Ovary (tissue), 9 donors: Measurements from ENCODE around the gene EEF1AKMT3. TPM values are rescaled to one million over a fixed set of nuclear protein-coding genes. Genes with fewer than 3 reads are reported as not detected.
"Not testable (repeated sequence)": the region's sequence is repeated elsewhere in the genome, so short reads cannot be mapped to it uniquely, and the experiment has no call there.

Experiments used
- DNase-seq, 5 donors: peaks; one replicate each; pipeline ENCODE4 v3.0.0-alpha.2; 2019 to 2020
- H3K27ac ChIP-seq, 2 donors: fragments of 200-600 bp; one replicate each; pipeline versions ENCODE4 v1.5.1 to v1.8.0; 2019 to 2022
- H3K27me3 ChIP-seq: fragments of 200-600 bp; one replicate; pipeline ENCODE4 v1.8.0; 2022
- H3K36me3 ChIP-seq: fragments of 200-600 bp; sonication (generic); one replicate; pipeline ENCODE4 v1.5.1; 2019
- H3K4me1 ChIP-seq: one replicate; pipeline ENCODE4 v1.8.1; 2013; ENCODE audit warnings: mild to moderate bottlenecking, moderate library complexity; ENCODE audit not compliant: insufficient read depth
- H3K4me3 ChIP-seq: fragments of 200-600 bp; sonication (generic); one replicate; pipeline ENCODE4 v1.5.1; 2017
- H3K9me3 ChIP-seq, 2 donors: fragments of 200-600 bp in 1 of 2; sonication (generic) in 1 of 2; one replicate each; pipeline versions ENCODE4 v1.5.1 to v1.8.1; 2013 to 2019; ENCODE audit warnings: mild to moderate bottlenecking in 1 of 2, moderate library complexity in 1 of 2
- EP300 ChIP-seq: sonication (generic); formaldehyde crosslinking; IDR thresholded peaks from one replicate; pipeline ENCODE4 v1.6.1; 2017; ENCODE audit warnings: antibody characterized with exemption
- POLR2A ChIP-seq: fragments of 450-650 bp; IDR thresholded peaks from one replicate; pipeline ENCODE4 v1.6.1; 2017; ENCODE audit warnings: antibody characterized with exemption, mild to moderate bottlenecking, moderate library complexity
- WGBS, 3 donors: extraction: QIAGEN DNeasy Blood & Tissue Kit in 1 of 3; methylation state at CpG; one replicate each; pipeline versions ENCODE4 v1.1.5 to v1.1.7; 2013 to 2017; 5-methylcytosine and 5-hydroxymethylcytosine counted together
- intact Hi-C, 4 donors: fragments of 100-400 bp; cut with DNase I; formaldehyde crosslinking; loops; one replicate each; pipeline versions ENCODE4 v1.11.0 to v1.15.1; 2022 to 2023
- polyA plus RNA-seq, 2 donors: library from polyadenylated mRNA; stranded (reverse); fragments of 200-250 nt in 1 of 2; fragments of 350-450 nt in 1 of 2; fragmentation: Illumina TruSeq in 1 of 2; extraction: RNeasy Lipid Tissue Mini Kit (QIAGEN cat#74804) in 1 of 2; gene quantifications; one replicate each; pipeline ENCODE4 v1.2.3, GENCODE V29; 2013 to 2014
- total RNA-seq, 7 donors: library from RNA; depleted of rRNA in 2 of 7; stranded (reverse); fragments of >200 nt in 2 of 7; fragmentation: NEBNext Ultra II Directional in 3 of 7; extraction: Animal tissue kit (Norgen Biotek cat#: 25700) in 3 of 7; gene quantifications; one replicate each; pipeline versions ENCODE4 v1.1.0 to v1.2.4, GENCODE V29; 2016 to 2023
- TF ChIP-seq, protein P1 (sequence below), 3 donors: fragments of 450-650 bp in 2 of 3; fragments of 200-600 bp in 1 of 3; IDR thresholded peaks; one replicate each; pipeline versions ENCODE4 v1.5.1 to v1.8.0; 2016 to 2022; ENCODE audit warnings: antibody characterized with exemption in 3 of 3, mild to moderate bottlenecking in 1 of 3
- donor health status: DM: no; HTN: no; CAD: no; lungs with moderate emphysema.
- donor health status: DM: no; HTN: no; CAD: no.
- donor health status: Bipolar disorder and iron deficiency.
- donor health status: DM: yes; HTN: yes; CAD: no.
- donor health status: DM: no; HTN: no; CAD: no.
- donor health status: DM: yes; HTN: yes; CAD: no.

The EEF1AKMT3 gene
- total and polyA plus RNA-seq, 9 donors, result 10.4 to 18.0 (median 15.0) TPM

DNA sequence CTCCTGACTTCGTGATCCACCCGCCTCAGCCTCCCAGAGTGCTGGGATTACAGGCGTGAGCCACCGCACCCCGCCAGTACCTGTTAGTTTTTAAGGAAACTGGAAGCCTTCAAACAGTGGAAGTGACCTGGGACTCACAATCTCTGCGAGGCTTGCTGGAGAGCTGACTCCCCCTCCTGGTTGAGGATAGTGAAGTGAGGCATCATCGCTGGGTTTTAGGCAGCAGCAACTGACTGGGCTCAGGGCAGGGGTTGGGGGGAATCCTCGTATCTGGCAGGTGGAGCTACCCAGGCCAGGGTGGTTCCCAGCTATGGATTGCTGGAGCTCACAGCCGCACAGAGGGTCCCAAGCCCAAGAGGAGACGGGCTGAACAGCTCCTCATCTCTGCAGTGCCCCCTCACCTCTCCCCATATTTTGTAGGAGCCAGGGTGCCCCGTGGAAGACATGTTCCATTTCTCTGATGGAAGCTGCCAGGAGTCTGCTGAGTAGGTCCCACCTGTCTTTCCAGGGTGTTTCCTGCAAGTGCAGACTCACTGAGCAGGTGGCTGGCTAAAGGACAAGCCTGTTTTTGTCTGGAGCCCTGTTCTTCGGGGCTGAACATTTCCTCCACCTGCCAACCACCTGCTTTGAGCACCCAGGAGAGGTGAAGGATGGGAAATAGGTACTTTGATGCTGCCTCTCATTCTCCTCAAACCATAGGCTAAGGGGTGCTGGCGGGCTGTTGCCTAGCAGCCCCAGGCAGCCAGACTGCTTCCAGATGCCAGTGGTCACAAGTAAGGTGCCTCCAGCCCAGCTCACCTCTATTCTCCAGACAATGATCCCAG, 43.0 kb downstream of the EEF1AKMT3 start:
- Histone ChIP-seq H3K36me3 (no peaks in the 10 kb centered on the region), H3K27ac (no peak overlapping the region), H3K4me1 (peaks cover 17% of the 10 kb centered on the region), H3K27me3 (no peaks in the 10 kb centered on the region), H3K4me3 (no peak overlapping the region), H3K9me3 (no peaks in the 10 kb centered on the region)
- no peak for DNase-seq
- WGBS, 3 donors, result 53 to 66% (median 57%) methylated on average over 13 of the region's 13 CpGs
- intact Hi-C loops, result no loop called here
- TF ChIP-seq EP300 (no peak), POLR2A (no peak)
- TF ChIP-seq, protein P1, sequence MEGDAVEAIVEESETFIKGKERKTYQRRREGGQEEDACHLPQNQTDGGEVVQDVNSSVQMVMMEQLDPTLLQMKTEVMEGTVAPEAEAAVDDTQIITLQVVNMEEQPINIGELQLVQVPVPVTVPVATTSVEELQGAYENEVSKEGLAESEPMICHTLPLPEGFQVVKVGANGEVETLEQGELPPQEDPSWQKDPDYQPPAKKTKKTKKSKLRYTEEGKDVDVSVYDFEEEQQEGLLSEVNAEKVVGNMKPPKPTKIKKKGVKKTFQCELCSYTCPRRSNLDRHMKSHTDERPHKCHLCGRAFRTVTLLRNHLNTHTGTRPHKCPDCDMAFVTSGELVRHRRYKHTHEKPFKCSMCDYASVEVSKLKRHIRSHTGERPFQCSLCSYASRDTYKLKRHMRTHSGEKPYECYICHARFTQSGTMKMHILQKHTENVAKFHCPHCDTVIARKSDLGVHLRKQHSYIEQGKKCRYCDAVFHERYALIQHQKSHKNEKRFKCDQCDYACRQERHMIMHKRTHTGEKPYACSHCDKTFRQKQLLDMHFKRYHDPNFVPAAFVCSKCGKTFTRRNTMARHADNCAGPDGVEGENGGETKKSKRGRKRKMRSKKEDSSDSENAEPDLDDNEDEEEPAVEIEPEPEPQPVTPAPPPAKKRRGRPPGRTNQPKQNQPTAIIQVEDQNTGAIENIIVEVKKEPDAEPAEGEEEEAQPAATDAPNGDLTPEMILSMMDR (IDR thresholded peaks at IDR 0.05), result no peak

DNA sequence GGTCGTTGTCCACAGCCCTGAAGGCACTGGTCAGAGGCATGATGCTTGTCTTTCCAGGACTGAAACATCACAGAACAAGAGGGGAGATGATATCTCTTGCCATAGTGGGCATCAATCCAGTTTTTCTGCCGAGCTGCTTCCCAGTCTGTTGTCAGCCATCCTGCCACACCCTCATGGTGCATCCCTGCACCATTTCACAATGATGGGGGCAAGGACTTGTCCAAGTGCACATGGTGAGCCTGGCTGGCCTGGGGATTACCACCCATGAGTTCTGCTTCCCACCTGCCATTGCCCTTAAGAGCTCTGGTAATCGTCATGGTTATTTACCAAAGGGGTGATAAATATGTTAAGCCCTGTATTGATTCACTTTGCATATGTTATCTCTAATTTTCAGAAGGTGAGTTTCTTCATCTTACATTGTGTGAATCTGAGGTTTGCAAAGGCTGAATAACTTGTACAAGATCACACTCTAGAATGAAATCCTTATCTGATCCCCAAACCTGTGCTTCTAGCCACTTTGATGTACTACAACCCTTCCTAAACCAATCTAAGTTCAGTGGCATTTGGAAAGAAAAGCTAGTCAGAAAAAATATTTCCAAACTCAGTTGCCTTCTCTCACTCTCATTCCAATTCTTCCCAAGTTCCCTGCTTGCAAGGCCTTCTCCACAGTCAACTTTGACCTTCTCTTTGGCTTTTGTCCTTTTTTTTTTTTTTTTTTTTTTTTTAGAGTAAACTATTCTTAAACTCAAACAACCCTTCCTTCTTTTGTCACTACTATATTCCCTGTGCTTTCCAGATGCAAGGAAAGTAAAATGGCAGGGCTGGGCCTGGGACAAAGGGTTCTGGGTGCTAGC, 43.8 kb downstream of the EEF1AKMT3 start:
- 36 to 38% (median 36%) methylated on average over 3 of the region's 3 CpGs for WGBS, 3 donors
- H3K36me3 ChIP-seq, result no peaks in the 10 kb centered on the region
- TF ChIP-seq EP300, result no peak
- no peak for TF ChIP-seq POLR2A
- TF ChIP-seq, protein P1 (IDR thresholded peaks at IDR 0.05), result no peak
- H3K27me3 ChIP-seq, result no peaks in the 10 kb centered on the region
- no peak overlapping the region for H3K4me3 ChIP-seq
- H3K4me1 ChIP-seq, result peaks cover 17% of the 10 kb centered on the region
- H3K27ac ChIP-seq, result peak overlapping the region in 1 of 2 donors; percentile 29
- DNase-seq, result no peak
- intact Hi-C loops, result loop anchor here in 1 of 4 donors (2.0 kb wide), 1 partner anchor 15 kb away; no protein-coding TSS in a partner anchor
- H3K9me3 ChIP-seq, result no peaks in the 10 kb centered on the region

DNA sequence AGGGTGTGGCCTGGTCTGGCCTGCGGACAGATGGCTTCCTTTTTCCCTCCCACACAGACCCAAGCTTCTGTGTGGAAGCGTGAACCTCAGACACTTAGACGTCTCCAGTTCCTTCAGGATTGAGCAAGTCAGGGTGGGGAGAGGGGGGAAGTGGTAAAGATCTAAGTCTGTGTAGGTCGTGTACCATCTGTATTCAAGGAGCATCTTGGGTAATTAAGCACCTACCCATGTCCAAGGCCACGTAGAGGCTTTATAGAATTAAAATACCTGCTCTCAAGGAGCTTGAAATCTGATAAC, 44.4 kb downstream of the EEF1AKMT3 start:
- Histone ChIP-seq H3K4me1 (peaks cover 17% of the 10 kb centered on the region), H3K4me3 (no peak overlapping the region), H3K27me3 (no peaks in the 10 kb centered on the region), H3K27ac (peak overlapping the region in 1 of 2 donors; percentile 29), H3K36me3 (no peaks in the 10 kb centered on the region), H3K9me3 (no peaks in the 10 kb centered on the region)
- 16 to 21% (median 17%) methylated on average over 5 of the region's 5 CpGs for WGBS, 3 donors
- peak in 2 of 5 donors; percentile 50 to 51 for DNase-seq
- TF ChIP-seq, protein P1 (IDR thresholded peaks at IDR 0.05), result no peak
- no peak for TF ChIP-seq POLR2A
- TF ChIP-seq EP300, result no peak
- intact Hi-C loops, result loop anchor here in 1 of 4 donors (2.0 kb wide), 1 partner anchor 14 kb away; no protein-coding TSS in a partner anchor

DNA sequence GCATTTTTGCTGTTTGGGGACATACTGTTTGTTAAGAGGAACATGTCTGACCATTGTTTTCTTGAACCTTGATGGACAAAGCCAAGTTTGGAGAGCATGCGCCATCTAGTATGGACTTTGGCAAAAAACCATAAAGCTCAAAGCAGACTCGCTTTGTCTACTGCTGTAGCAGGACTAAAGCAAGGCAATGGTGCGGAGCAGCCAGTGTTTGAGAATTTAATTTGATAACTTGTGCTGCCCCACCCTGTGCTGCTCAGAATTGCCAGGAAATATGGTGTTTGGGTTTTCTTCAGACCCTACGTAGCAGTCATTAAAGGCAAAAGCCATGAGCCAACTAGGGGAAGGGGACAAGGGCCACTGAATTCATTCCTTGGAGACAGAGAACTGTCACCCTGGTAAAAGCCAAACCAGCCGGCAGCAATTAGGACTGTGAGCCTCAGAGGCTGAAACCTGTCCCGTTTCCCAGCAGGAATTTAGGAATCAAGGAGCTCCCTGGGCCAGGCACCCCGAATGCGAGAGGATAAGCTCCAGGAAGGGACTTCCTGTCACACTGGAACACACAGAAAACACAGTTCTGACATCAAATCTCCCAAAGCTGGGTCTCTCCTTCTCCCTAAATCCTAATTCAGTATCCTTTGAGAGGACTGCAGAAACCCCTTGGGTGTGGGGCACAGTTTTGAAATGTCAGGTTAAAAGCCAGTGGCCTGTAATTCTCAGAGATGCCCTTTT, 45.0 kb downstream of the EEF1AKMT3 start:
- no peaks in the 10 kb centered on the region for H3K9me3 ChIP-seq
- H3K4me3 ChIP-seq, result no peak overlapping the region
- no peaks in the 10 kb centered on the region for H3K27me3 ChIP-seq
- peak overlapping the region in 1 of 2 donors; percentile 29 for H3K27ac ChIP-seq
- intact Hi-C loops, result loop anchor here in 1 of 4 donors (2.0 kb wide), 1 partner anchor 13 kb away; no protein-coding TSS in a partner anchor
- no peaks in the 10 kb centered on the region for H3K36me3 ChIP-seq
- peaks cover 17% of the 10 kb centered on the region for H3K4me1 ChIP-seq
- TF ChIP-seq, protein P1 (IDR thresholded peaks at IDR 0.05), result no peak
- no peak for TF ChIP-seq POLR2A
- TF ChIP-seq EP300, result no peak
- DNase-seq, result no peak
- 25 to 49% (median 27%) methylated on average over 8 of the region's 8 CpGs for WGBS, 3 donors

DNA sequence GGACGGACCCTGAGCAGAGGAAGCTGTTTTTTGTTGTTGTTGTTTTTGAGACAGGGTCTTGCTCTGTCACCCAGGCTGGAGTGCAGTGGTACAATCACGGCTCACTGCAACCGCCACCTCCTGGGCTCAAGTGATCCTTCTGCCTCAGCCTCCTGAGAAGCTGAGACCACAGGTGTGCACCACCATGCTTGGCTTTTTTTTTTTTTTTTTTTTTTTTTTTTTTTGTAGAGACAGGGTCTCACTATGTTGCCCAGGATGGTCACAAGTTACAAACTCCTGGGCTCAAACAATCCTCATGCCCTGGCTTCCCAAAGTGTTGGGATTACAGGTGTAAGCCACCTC, 45.5 kb downstream of the EEF1AKMT3 start:
- H3K4me3 ChIP-seq, H3K27me3 ChIP-seq, DNase-seq, H3K36me3 ChIP-seq, H3K9me3 ChIP-seq: not testable (repeated sequence)
- peaks cover 17% of the 10 kb centered on the region for H3K4me1 ChIP-seq
- 63 to 69% (median 64%) methylated on average over 3 of the region's 3 CpGs for WGBS, 3 donors
- intact Hi-C loops, result loop anchor here in 1 of 4 donors (2.0 kb wide), 1 partner anchor 13 kb away; no protein-coding TSS in a partner anchor
- H3K27ac ChIP-seq, result peak overlapping the region in 1 of 2 donors; percentile 29

DNA sequence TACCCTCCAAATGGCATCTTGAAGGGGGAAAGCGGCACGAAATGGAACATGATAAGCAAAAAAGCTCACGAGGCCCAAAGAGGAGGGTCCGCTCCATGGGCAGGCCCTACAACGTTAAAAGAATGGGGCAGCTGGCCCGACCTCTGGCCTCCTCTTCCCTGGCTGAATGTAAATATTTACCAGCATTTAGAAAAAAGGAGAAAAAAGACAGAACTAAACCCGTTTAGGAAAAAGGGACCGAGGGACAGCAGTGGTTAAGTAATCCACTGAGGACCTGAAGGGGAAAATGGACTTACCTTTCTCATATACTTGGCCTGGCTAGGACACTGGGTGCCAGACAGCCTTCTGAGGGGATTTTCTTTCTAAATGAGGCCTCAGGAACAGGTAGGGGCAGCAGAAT, 47.7 kb downstream of the EEF1AKMT3 start:
- H3K4me3 ChIP-seq, H3K27me3 ChIP-seq, H3K9me3 ChIP-seq, H3K4me1 ChIP-seq, H3K27ac ChIP-seq, H3K36me3 ChIP-seq, intact Hi-C loops: not testable (repeated sequence)
- WGBS, 3 donors, result 42 to 61% (median 51%) methylated on average over 8 of the region's 8 CpGs
- DNase-seq, result peak in 1 of 5 donors; percentile 11
